Measurements from ENCODE around the gene PTN.
"Not testable (repeated sequence)": the region's sequence is repeated elsewhere in the genome, so short reads cannot be mapped to it uniquely, and the experiment has no call there.

The PTN gene

DNA sequence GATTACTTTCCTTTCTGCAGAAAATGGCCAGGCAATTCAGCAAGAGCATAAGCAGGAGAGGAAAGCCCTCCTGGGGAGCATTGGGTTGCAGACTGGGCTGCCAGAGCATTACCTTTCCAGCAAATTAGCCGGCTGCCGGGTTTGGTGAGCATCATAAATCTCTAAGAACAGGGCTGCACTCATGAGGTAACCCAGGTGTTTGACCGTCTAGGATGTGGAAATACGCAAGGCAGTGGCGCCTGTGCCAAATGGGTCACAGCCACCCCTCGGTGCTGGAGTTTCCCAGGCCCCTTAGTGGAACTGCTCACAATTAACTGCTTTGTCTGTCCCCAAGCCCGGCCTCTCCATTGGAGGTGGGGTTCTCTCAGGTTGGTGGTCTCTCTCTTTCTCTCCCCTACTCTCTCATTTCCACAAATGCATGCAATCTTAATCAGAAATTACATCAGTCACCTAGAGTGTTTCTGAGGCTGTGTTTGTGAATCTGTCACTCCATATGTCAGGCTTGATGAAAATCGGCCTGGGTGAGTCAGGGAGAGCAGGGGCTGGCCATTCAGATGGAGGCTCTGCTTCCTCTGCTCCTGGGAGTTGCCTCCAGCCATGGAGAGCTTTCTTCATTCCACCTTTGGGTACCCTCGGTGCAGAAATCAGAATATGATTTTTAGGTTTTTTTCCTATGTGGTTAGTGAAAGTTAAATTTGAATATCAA, 26.7 kb downstream of the PTN start:
- DNase-seq, result no peak

DNA sequence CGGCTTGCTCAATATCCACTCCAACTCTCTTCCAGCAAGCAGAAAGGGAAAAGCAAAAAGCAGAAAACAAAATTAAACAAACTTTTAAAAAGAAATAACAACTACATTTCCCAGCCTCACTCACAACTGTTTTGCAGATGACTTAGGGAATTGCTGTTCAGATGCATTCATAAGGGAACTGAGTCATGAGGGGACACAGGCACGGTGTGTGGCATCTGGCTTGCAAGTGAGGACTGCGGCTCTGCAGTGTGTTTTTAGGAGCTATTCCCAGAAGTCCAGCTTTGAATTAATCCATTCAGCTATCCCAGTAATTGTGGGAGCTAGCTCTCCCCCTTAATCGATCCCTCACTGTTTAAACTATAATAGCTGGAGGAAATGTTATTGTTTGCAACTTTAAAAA, 30.3 kb downstream of the PTN start:
- DNase-seq, result no peak

DNA sequence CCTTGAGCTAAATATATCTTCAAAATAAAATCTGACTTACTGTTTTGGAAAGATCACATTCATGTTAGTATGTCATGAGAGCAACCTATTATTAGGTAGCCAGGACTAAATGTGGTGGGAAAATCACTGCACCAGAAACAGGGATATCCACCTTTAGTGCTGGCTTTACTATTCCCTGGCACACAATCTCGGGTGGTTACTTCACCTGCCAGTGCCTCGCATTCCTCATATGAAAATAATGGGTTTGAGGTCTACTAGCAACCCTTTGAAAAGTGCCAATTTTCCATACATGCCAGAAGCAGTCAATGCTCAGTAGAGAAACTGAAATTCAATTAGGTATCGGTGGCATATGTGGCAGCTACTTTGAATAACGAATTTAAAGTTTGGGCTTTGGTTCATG, 36.8 kb downstream of the PTN start:
- DNase-seq, result no peak

DNA sequence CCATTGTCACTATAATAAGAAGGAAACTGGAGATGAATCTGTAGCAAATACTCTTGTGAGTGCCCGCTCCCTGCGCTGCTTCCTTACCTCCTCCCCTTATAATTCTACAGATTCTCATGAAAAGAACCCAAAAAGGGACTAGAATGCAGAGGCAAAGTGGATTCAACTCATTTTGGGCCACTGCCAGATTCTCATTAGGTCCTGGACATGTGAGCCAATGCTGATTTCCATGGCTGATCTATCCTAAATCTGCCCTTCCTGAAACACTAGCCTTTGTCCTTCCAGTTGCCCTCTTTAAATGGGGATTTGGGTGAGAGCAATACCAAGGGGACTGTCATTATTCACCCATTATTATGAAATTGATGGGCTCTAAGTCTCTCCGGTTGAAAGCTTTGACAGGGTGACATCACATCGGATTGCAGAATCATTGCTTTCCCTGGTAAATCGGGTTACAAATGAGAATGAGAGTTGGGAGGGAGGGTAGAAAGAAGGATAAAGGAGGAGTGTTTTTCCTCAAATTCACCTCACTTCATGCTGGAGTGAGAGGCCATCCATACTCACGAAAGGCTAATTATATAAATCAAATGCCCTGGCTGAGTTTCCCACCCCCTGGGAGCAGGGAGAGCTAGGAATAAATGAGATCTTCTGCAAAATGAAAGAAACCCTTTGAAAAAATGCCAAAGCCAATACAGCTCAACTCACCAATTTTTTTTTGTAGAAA, 37.5 kb downstream of the PTN start:
- no peak for DNase-seq

DNA sequence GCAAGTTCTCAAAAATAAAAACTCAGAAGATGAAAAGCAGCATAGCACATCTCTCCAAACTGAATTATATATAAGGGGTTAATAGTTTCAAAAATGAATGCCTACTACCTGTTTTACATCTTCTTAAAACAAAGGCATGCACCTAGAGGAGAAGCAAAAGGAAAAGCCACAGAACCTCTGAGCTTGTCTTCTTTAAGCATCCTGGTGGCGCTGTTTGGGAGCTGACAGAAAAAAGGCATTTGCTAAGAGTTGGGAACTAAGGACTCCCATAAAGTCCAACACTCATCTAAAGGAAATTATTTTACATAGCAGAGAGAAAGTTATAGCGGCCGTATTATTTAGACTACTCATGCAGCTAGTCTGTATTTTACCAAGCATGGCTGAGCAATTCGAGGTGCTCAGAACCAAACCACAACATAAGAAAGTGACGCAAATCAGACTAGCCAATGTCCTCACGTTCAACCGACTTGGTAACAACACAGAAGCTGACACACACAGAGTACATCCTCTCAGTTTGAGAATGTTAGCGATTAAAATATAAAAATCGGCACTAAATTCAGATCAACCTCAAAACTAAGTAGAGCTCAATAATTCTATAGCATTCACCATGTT, 38.8 kb downstream of the PTN start:
- DNase-seq, result no peak

DNA sequence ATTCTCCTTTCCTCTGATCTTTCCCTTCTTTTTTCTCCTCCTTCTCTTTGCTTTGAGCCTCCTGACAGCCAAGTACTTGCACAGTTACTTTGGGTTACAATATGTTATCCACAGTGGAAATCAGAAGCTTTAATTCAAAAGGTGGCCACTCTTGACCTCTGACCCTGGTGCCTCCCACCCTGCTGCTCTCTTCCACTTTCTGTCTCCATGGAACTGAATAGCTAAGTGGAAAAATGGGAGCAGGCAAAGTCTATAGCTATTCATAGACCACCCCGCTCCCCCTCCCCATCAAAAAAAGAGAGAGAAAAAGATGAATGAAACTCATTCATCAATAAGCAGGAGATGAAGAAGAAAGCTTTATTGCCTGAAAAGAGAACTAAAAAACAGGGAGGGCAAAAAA, 39.4 kb downstream of the PTN start:
- DNase-seq, result no peak

DNA sequence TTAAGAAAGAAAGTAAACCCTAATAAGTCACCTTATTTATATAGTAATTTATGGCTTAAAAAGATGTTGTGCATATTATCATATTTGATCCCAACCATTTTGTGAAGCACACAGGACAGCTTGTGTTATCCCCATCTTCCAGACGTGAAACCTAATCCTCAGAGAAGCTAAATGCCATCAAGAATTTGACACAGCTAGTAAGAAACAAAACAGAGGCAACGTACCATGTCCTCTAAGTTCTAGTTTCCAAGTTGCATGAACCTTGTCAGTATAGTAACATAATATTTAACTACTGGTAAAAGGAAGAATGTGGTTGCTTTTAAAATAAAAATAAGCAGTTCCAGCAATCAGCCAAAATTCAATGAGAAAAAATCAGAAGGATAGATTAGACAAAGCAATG, 41.5 kb downstream of the PTN start:
- no peak for DNase-seq

DNA sequence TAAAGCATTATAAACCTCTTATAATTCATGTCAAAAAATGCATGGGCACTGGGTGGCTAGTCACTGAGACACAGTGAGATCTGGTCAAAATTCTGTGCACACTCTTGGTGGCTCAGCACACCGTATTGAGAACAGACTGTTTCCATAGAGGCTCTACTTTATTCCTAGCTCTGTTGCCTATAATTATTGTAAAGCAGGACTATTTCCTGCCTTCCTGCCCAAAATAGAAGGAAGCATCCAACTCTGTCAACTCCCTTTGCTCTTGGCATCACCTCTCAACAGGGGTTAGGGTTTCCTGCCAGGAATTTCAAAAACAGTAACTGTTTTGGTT, 45.1 kb downstream of the PTN start:
- DNase-seq, result no peak

DNA sequence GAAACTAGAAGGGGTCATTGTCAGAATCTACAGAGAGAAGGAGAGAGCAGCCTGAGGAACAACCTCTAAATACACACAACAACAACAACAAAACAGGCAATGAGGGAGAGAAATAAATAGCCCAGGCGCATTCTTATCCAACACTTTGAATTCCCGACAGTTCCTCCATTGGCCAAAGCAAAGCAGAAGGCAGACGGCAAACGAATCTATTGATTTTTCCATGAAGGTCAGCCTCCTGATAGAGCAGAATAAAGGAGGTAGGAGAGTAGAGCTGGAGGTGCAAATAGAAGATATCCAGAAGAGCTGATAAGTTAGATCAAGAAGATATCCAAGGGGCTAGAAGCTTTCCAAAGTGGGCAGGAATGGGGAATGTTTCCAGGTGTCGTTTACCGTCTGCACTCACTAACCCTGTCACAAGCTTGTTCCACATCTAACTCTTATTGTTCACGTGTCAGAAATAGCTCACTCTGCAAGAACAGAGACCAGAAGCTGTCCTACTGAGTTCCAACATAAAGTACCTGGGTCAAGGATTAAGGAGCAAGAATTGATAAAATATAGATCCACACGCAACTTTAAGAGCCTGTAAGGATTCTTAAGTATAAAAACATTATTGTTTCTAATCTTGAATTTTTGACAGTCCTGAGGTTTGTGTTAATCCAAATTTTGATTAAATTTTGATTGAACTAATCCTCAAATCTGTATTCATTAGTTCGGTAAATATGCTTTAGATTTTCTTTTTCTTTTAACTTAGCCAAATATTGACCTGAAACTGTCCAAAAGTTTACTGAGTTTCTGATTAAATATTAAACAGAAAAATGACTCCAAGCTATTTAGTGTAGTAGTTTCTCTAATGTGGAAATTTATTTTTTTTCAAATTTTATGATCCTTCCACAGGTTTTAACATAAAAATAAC, 45.7 kb downstream of the PTN start:
- no peak for DNase-seq

DNA sequence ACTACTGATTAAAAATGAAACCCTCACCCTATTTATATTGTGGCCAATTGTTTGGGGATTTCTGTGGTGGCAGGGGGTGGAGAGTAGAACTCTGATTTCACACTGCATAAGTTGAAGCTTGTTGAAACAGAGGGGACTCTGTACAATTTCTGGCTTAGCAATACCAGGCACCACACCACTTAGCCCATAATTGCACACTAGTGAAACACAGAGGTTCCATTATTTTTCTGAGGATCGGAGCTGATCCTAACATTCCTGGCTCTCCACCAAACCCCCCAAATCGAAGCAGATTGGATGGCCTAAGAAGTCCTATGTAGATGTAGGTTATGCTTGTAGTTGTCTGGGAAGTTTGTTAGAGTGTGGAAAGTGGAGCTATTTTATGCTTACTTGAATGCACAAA, 47.0 kb downstream of the PTN start:
- no peak for DNase-seq

DNA sequence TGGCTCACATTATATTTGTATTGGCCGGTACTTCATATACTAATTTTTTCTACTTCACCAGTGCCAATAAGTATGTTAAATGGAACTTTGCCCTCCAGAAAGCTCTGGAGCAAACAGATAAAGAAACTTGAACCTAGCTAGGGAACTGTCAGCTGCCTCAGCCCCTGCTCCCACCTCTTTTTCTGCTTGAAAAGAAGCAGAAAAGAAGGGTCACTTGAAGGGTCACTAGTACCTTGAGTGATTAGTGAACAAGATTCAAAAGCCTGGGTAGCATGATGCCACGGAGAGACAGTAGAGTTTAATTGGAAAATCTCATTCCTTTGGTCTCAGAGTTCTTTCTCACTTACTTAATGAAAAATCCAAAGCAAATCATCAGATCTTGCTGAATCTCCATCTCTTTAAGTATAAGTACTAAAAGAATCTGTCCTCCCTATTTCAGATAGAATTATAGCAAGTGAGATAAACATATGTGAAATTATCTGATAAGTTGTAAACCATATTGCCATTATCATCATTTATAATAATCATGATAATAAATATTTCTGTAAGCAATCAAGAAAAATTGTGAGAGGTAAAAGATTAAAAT, 47.7 kb downstream of the PTN start:
- DNase-seq, result no peak

DNA sequence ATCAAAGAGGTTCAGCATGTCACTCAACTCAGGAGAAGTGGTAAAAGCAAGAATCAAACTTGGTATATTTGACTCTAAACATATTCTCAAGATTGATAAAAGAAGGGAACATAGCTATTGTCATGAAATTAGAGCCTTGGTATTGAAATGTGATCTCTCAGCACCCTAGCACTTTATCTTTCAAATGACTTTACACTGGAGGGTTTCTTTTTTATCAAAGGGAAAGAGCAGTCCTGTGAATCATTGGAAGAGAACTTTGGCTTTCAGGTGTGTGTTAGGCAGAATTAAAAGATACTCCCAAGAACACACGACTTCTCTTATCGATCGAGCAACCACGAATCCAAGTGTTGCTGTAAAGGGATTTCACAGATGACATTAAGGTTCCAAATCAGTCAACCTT, 54.4 kb downstream of the PTN start:
- no peak for DNase-seq

DNA sequence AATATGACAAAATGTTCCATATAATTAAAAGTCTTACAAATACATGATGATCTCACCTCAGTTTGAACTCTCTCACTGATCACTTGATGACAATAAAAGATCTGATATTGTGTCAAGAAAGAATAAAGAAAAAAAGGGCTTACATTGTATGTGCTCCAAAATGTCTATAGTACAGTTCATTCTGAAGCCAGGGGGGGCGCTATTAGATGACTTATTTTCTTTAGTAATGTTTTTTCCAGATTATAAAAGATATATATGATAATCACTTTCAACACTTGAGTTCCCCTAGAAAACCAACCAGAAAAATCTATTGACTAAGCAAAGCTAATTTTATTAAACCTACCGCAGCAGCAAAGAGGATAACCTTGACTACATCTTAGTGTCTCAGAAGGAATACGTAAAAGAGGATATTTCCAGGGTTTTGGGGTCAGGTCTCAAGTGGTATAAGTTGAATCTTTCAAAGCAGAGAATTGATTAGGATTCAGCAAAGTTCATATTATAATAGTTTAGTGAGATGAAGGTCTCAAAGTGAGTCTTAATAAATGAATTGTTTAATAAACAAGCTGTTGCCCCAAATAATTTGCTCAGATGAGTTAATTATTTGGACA, 55.8 kb downstream of the PTN start:
- DNase-seq, result no peak

DNA sequence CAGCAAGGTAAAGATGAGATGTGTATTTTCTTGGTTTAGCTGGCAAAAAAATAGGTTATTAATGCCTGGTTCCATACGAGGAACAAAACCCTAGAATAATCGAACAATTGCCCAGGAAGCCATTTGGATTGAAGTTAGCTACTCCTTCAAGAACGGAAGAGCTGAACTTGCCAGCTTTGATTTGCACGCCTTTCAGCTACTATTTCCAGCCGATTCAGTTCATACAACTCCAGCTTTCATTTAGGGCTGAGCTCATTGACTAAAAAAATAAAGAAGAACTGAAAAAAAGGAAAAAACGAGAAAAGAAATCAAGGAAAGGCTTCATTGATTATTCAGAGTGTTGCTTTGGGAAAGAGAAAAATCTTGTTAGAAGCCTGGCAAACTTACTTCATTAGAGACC, 60.4 kb downstream of the PTN start:
- DNase-seq, result no peak

DNA sequence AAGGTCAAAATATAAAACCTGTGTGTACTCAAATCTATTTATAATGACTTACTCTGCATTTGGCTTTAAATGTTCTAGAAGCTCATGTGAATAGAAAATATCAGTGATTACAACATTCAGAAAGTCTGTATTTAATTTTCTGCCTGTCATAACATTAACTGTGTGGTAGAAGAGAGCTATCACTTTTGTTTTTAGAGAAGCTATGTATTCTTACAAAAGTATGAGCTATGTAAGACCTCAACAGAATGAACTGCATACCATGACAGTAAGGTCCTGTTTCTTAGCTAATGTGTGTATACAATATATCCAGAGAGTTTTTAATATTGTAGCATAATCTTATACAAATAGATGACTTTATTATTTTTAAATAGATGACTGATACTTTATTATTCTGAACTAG, 61.5 kb downstream of the PTN start:
- no peak for DNase-seq

DNA sequence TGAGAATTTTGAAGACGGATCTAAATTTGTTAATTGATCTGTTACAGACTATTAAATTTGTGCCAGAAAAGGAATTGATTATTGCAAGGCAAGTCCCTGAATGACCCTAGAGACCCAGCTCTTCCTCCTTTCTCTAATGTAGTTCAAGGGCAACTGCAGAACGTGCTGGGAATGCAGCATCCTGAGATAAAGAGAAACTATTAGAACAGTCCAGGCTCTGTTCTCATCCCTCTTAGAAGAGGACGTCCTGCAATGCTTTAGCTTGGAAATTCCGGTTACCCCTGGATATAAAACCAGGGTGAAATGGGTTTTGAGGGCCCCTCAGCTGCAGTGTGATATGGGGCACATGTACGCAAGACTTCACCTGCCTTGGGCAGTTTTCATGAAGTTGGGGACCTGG, 67.3 kb downstream of the PTN start:
- no peak for DNase-seq

DNA sequence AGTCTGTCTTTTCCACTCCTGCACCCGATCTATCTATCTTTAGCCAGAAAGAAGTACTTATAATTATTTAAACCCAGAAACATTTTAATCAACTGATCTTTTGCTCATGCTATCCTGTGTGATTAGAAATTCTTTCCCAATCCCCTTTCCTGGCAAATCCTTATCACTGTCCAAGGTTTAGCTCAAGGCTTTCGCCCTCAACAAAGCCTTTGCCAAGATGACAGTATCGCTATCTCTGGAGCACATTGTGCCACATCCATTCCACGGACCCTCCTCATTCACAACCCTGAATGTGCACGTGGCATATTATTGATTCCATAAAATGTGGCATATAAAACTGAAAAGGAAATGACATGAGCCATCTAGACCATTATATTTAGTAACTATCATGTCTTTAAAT, 71.3 kb downstream of the PTN start:
- no peak for DNase-seq

DNA sequence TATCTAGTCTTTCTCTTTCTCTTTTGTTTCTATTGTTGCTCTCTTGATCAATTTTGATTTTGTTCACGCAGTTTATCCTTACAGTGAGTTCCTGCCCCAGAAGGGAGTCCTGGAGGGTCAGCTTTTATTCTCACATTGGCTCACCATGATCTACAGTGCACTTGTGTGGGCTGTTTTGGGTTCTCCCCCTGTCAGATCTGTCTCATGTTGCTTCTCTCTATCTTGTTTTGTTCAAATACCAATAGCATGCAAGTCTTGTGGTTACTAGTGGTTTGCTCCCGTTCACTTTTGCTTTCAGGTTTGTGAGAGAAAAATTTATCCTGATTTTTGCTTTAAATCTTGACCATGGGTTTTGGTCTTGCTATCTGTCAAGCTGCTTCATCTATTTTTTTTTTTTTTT, 74.3 kb downstream of the PTN start:
- DNase-seq, result no peak

DNA sequence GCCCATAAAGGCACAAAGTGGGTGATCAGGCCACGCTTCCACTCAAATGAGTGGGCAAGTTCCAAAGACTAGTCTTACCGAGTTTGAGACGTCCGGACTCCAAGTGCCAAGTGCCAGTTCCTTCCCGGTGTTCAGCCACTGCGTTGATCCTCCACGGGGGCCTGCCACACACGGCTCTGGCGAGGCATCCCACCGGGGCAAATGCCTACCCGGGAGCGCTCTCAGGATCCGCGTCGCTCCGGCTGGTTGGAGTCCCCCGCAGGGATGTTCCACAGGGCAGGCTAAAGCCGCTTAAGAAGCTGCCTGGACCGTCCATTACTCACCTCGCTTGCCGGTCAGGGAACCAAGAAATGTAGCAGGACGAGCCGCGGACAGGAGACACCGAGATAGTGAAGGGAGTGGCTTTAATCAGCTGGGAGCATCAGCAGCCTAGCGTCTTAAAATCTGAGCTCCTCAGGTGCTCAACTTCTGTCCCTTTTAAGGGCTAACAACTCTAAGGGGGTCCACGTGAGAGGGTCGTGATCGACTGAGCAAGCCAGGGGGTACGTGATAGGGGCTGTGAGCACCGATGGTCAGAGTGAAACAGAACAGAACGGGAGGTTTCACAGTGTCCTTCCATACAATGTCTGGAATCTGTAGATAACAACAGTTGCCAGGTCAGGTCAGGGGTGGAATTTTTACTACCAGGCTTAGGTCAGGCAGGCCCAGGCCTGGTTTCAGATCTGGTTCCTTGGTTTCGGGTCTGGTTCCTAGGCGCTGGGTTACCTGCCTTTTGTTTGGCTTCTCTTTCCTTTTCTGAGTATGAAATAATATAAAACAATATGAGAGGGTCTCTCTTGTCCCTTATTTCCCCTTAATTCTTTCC, 75.3 kb downstream of the PTN start:
- not testable (repeated sequence) for DNase-seq

DNA sequence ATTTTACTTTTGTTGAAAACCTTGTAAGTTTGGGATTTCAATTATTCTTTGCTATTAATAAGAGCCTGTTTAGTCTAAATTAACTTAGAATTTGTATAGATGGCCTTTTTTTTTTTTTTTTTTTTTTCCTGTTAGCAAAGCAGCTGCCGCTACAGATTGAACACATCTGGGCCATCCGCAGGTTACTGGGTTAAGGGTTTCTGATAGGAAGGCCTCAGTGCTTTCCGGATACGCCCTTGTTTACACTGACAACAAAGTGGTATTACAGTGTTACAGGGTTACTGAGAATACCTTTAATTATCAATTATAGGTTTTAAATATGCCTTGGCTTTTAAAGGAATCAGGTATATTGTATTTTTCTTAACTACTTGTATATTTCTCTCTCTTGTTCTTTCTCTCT, 76.8 kb downstream of the PTN start:
- DNase-seq, result no peak

DNA sequence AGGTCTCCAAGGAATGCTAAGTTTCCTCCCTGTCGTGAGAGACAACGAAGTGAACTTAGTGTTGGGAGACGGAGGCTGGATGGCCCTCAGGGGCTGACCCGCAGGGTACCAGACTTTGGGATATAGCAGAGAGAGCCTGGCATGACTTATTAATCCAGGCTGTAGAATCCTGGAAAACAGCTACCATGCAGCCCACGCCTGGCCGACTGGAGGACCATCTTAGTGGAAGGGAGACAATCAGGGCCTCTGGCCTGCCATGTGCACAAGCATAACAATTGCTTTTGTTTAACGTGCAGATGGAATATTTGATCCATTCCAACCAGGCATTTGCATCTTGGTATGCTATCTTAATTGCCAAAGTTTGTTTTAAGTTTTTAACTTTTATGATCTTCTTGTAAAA, 78.1 kb downstream of the PTN start:
- not testable (repeated sequence) for DNase-seq

DNA sequence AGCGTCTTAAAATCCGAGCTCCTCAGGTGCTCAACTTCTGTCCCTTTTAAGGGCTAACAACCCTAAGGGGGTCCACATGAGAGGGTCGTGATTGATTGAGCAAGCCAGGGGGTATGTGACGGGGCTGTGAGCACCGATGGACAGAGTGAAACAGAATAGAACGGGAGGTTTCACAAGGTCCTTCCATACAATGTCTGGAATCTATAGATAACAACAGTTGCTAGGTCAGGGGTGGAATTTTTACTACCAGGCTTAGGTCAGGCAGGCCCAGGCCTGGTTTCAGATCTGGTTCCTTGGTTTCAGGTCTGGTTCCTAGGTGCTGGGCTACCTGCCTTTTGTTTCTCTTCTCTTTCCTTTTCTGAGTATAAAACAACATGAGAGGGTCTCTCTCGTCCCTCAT, 80.9 kb downstream of the PTN start:
- DNase-seq, result no peak
